Activated naive CD8-positive, alpha-beta T cell treated with anti-CD3 and anti-CD28 coated beads, Interleukin-2, amount 10 ng/mL, durations not matched to agents 7 days and 5 days (primary cell): ENCODE measurements around the gene CENPP. TPM values are rescaled to one million over a fixed set of nuclear protein-coding genes. Genes with fewer than 3 reads are reported as not detected.

Experiments used
- ATAC-seq: fragments of 150-1000 bp; cut with Tn5 transposase; one replicate; pipeline ENCODE4 v1.10.0; 2021; ENCODE audit warnings: low read depth, moderate library complexity
- POLR2A ChIA-PET: fragments of 350-600 bp; sonication (Branson Sonifier 250); formaldehyde crosslinking; loops from one replicate; lab custom pipeline; 2021; ENCODE audit warnings: antibody characterized with exemption; lab: Charles Lee
- DNase-seq: peaks from one replicate; pipeline ENCODE4 v3.0.0; 2021
- H3K27ac Mint-ChIP-seq: one replicate; pipeline ENCODE4 v1.8.0; 2022; ENCODE audit warnings: mild to moderate bottlenecking, mixed read lengths
- H3K27me3 Mint-ChIP-seq: one replicate; pipeline ENCODE4 v1.8.0; 2022; ENCODE audit warnings: mild to moderate bottlenecking, moderate library complexity, mixed read lengths
- H3K36me3 Mint-ChIP-seq: one replicate; pipeline ENCODE4 v1.8.0; 2021; ENCODE audit warnings: mild to moderate bottlenecking, mixed read lengths
- H3K4me1 Mint-ChIP-seq: one replicate; pipeline ENCODE4 v1.8.0; 2021; ENCODE audit warnings: mixed read lengths
- H3K4me3 Mint-ChIP-seq: one replicate; pipeline ENCODE4 v1.8.0; 2022; ENCODE audit warnings: mild to moderate bottlenecking, moderate library complexity, mixed read lengths
- H3K9me3 Mint-ChIP-seq: one replicate; pipeline ENCODE4 v1.8.0; 2021; ENCODE audit warnings: mixed read lengths
- total RNA-seq, 2 experiments: library from RNA; stranded (reverse); gene quantifications; one replicate each; pipeline ENCODE4 v1.2.3, GENCODE V29; 2021

The CENPP gene
- total RNA-seq, 2 experiments from 2014 or later: 19.6 to 20.6 TPM

DNA sequence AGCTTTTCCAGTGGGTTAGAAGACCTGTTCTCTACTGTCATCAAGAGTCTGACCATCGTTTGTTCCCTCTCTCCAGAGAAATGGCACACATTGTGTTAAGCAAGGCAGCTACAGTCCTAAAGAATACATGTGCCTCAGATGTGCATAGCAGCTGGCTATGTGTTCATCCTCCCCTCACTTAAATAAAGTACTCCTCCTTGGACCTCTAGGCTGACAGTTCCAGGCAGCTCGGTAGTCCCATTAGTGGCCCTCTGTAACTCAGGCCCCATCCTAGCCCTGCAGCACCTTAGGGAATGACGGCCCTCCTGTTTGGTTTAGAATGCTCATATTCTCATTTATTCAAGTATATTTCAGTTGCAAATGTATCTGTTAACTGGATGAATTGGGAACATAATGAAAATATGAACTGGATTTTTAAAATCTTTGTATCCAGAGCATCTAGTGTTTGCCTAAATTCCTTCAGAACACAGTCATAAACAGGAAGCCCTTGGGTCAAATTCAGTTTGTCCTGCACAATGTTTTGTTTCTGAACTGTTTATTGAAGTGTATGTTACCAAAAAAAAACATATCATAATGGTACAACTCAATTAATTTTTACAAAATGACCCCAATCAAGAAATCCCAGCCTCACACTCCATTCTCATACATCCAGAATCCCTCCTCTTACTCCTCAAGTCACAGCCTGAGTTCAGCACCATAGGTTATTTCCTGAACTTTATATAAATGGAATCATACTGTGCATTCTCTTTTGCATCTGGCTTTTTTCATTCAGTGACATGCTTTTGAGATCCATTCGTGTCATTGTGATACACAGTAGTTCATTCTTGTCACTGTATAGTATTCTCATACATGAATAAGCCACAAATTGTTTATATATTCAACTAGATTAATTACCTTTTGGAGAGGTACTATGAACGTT, 158.1 kb downstream of the CENPP start:
- POLR2A ChIA-PET: no interaction called here
- Mint-ChIP-seq H3K27ac (no peak overlapping the region), H3K36me3 (peaks cover 1% of the 10 kb centered on the region), H3K27me3 (no peaks in the 10 kb centered on the region), H3K4me1 (peaks cover 5% of the 10 kb centered on the region), H3K4me3 (no peak overlapping the region), H3K9me3 (no peaks in the 10 kb centered on the region)
- DNase-seq: no peak
- ATAC-seq: no peak

DNA sequence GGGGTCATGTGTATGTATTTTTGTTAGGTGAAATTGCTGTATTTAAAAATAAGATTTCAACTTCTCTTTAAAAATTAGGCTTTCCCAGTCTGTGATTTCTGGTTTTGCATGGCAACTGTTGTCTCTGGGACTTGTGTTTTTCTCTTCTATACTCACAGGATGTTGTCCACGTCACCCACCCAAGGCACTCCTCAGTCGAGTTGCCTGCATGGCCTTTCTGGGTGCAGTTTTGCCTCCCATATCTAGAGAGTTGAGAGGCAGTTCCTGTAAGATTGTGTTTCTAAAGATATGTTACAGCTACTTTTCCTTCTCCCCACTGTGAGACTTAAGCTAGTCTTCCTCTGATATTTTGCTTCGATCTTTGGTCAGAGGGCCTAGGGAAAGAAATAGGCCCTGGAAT, 158.8 kb downstream of the CENPP start:
- H3K4me1 Mint-ChIP-seq: peaks cover 11% of the 10 kb centered on the region
- H3K9me3 Mint-ChIP-seq: no peaks in the 10 kb centered on the region
- H3K36me3 Mint-ChIP-seq: peaks cover 1% of the 10 kb centered on the region
- H3K27ac Mint-ChIP-seq: no peak overlapping the region
- POLR2A ChIA-PET: no interaction called here
- DNase-seq (no peak), ATAC-seq (no peak)
- H3K4me3 Mint-ChIP-seq: no peak overlapping the region
- H3K27me3 Mint-ChIP-seq: no peaks in the 10 kb centered on the region

DNA sequence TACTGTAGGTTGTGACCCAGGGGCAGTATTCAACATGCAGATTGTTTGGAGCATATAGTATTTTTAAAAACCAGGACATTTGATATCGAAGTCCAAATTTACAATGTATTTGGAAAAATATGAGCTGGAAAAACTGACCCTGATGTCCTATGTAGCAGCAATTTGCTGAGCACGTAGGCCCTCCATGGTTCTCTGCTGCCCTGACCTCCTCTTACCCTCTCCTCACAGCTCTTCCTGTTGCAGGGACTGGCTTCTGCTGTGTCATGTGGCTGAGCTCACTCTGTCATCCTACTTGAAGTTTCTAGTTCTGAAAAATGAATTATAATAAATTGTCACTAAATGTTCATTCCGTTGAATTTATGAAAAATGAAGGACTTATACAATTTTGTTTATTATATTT, 160.6 kb downstream of the CENPP start:
- Mint-ChIP-seq H3K27ac (no peak overlapping the region), H3K36me3 (peaks cover 1% of the 10 kb centered on the region), H3K4me3 (no peak overlapping the region), H3K27me3 (no peaks in the 10 kb centered on the region), H3K9me3 (no peaks in the 10 kb centered on the region), H3K4me1 (peaks cover 8% of the 10 kb centered on the region)
- POLR2A ChIA-PET: no interaction called here
- DNase-seq (no peak), ATAC-seq (no peak)

DNA sequence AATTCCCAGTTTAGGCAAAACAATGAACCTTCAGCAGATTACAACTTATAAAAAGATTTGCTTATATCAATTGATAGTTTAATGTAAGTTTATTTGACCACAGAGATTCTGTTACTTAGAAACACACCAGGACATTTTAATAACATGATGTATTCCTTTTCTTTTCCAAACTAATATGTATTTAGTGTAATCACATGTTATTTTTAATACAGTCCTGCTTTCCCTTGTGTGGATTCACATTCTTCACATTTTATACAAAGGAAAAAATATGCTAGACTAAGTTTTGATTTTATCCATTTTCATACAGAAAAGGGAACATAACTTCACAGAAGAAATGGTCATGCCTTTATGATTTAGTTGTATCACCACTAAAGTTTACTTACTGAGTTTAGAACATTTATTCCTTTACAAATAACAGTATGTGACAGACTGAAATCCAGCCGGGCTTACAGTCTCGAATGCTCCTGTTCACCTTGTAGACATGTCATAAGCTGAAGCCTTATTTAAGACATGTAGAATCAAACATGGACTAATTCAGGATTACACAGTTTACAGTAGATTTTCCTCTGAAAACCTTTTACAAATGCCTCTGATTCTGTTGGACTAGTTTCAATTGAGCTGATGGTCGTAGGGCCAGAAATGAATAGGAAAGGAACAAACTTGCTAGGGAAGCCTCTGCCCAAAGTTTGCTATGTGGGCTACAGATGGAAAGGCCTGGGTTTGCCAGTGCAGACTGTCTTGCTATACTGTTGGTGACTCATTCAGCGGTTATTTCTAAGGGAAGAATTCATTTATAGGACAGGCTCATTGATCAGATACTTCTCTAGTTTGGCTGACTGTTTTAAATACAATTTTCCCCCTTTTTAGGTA, 163.2 kb downstream of the CENPP start:
- ATAC-seq: no peak
- H3K4me3 Mint-ChIP-seq: no peak overlapping the region
- POLR2A ChIA-PET: no interaction called here

DNA sequence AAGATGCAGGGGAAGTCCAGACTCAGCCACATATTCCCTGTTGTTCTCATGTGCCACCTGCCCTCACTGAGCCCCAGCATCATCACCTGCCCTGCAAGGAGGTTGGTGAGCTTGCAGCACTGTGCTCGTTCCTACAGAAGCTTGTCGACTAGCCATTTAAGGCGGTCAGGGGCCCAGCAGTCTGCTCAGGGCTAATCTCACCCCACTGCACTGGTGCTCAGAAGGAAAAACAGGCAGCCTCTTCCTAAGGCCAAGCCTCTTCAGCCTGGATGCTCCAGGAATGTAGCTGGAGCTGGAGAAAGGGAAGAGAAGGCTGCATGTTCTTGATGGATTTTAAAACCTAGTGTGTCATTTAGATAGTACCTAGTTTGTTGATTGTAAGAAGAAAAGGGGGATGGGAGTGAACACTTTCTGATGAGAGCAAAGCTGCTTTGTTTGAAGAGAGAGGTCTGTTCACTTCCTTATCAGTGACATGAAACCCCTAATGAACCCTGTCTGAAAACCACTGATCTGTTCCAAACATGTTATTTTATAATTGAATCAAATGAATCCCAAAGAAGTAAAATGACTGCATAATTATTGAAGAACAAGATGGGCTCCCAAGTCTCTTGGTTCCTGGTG, 167.1 kb downstream of the CENPP start:
- Mint-ChIP-seq H3K27me3 (no peaks in the 10 kb centered on the region), H3K4me1 (peaks cover 8% of the 10 kb centered on the region), H3K4me3 (no peak overlapping the region), H3K27ac (no peak overlapping the region), H3K36me3 (no peaks in the 10 kb centered on the region), H3K9me3 (no peaks in the 10 kb centered on the region)
- POLR2A ChIA-PET: no interaction called here
- ATAC-seq (no peak), DNase-seq (no peak)

More for the DNA sequence above, 163.2 kb downstream of the CENPP start:
- Mint-ChIP-seq H3K4me1 (peaks cover 8% of the 10 kb centered on the region), H3K27ac (no peak overlapping the region), H3K36me3 (peaks cover 1% of the 10 kb centered on the region), H3K27me3 (no peaks in the 10 kb centered on the region), H3K9me3 (no peaks in the 10 kb centered on the region)
- DNase-seq: no peak

DNA sequence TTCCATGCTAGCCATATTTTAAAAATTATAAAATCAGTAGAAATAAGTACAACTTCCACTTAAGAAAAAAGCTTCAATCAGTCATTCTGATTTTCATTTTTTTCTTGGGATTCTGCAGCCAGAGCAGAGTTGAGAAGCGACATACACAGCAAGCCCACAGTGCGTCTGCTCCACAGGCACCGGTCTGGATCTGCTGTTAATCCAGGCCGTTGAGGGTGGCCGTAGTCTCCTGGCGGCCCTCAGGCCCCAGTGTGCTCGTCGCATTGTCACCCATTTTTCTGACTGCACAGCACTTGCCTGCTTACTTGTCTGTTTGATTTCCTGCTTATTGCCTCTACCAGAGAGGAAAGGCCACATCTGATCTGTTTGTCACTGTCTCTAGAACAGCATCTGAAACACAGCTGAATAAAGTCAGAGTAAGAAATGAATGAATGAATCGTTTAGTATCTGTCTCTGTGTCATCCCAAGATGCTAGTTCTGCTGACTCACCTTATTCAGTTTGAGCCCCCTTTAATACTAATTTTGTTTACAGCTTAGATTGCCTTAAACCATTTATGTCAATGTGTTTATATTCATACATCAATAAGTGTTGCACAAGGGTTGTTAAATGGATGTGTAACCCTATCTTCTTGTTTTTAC, 168.1 kb downstream of the CENPP start:
- no peak overlapping the region for H3K27ac Mint-ChIP-seq
- H3K27me3 Mint-ChIP-seq: no peaks in the 10 kb centered on the region
- H3K36me3 Mint-ChIP-seq: no peaks in the 10 kb centered on the region
- H3K9me3 Mint-ChIP-seq: no peaks in the 10 kb centered on the region
- DNase-seq (no peak), ATAC-seq (no peak)
- POLR2A ChIA-PET: no interaction called here
- peaks cover 8% of the 10 kb centered on the region for H3K4me1 Mint-ChIP-seq
- H3K4me3 Mint-ChIP-seq: no peak overlapping the region

DNA sequence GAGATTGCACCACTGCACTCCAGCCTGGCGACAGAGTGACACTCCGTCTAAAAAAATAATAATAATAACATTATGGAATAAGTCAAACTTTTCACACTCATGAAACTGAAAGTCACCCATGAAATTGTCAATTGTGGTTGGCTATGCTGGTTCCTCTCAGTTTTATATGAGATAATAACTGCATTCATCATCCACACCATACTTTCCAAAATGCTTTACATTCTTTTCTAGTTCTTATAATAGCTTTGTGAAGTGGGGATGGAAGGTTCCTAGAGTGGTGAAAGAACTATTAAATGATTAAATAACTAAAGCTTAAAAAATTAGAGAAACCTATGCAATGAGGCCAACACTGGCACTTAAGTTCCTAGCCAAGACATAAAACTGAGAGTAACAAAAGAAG, 169.1 kb downstream of the CENPP start:
- ATAC-seq (no peak), DNase-seq (no peak)
- POLR2A ChIA-PET: no interaction called here
- H3K27me3 Mint-ChIP-seq: no peaks in the 10 kb centered on the region
- no peak overlapping the region for H3K4me3 Mint-ChIP-seq
- H3K9me3 Mint-ChIP-seq: no peaks in the 10 kb centered on the region
- H3K4me1 Mint-ChIP-seq: peaks cover 3% of the 10 kb centered on the region
- H3K36me3 Mint-ChIP-seq: no peaks in the 10 kb centered on the region
- no peak overlapping the region for H3K27ac Mint-ChIP-seq

DNA sequence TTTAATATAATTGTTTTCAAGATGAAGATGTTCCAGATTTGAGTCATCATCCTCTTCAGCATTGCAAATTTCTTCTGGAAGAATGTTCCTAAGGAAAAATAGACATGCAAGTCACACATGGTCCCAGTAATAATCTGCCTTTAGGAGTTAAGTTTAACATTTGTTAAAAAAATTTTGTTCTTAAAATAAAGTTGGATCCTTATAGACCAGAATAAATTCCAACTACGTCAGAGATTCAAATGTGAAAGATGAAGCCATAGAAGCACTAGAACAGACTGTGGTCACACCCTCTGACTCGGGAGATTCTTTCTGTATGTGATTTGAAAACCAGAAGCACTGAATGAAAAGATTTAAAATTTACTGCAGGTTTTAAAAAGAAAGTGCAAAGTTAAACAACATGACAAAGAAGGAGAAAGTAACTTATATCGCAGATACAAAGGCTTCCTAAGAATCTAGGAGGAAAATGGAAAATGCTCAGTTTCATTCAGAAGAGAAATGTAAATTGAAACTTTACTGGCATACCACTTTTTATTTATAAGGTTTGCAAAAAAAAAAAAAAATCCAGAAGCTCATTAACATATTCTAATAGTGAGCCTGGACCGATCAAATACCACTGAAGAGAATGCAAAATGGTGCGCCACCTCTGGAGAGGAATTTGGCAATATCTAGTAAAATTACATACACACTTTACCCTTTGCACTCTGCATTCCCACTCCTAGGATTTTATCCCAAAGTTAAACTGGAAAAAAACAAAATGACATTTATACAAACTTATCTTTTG, 170.8 kb downstream of the CENPP start:
- no peaks in the 10 kb centered on the region for H3K4me1 Mint-ChIP-seq
- POLR2A ChIA-PET: no interaction called here

DNA sequence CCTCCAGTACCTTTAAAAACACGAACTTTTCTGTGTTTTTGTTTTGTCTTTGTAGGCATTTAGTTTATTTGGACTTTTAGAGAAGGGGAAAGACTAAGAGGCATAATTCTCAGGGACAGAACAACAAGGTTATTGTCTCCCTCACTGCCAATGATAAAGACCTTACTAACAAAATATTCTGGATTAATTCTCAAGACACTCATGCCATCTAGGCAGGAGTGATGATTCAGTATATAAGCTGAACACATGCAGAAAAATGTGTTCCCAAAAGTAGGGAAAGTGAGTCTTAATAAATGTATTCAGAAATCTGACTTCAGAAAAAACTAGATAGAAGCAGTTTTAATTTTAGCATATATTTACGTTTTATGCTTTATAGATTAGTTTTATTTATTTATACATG, 173.9 kb downstream of the CENPP start:
- Mint-ChIP-seq H3K4me3 (no peak overlapping the region), H3K27me3 (no peaks in the 10 kb centered on the region), H3K36me3 (no peaks in the 10 kb centered on the region), H3K27ac (no peak overlapping the region), H3K4me1 (no peaks in the 10 kb centered on the region), H3K9me3 (no peaks in the 10 kb centered on the region)
- ATAC-seq: no peak
- POLR2A ChIA-PET: no interaction called here
- DNase-seq: no peak

More for the DNA sequence above, 170.8 kb downstream of the CENPP start:
- Mint-ChIP-seq H3K27me3 (no peaks in the 10 kb centered on the region), H3K9me3 (no peaks in the 10 kb centered on the region), H3K4me3 (no peak overlapping the region), H3K27ac (no peak overlapping the region), H3K36me3 (no peaks in the 10 kb centered on the region)
- DNase-seq: no peak
- no peak for ATAC-seq

DNA sequence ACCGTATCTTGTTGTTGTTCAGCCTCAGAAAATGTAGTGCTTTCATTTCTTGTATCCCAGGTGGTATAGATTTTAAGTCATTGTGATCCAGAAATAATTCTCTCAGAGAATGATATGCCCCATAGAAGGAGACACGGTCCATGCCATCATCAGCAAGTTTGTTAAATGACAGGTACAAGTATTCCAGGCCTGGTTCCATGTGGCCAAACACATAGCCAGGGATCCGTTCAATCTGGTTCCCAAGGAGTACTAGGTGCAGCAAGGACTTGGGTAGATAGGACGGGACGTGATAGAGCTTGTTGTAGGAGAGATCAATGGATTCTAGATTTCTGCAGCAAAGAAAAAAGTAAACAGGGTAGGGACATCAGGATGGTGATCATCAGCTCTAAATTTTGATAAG, 175.0 kb downstream of the CENPP start:
- Mint-ChIP-seq H3K27ac (no peak overlapping the region), H3K27me3 (no peaks in the 10 kb centered on the region), H3K4me1 (no peaks in the 10 kb centered on the region), H3K9me3 (no peaks in the 10 kb centered on the region), H3K36me3 (no peaks in the 10 kb centered on the region), H3K4me3 (no peak overlapping the region)
- POLR2A ChIA-PET: no interaction called here
- ATAC-seq (no peak), DNase-seq (no peak)

DNA sequence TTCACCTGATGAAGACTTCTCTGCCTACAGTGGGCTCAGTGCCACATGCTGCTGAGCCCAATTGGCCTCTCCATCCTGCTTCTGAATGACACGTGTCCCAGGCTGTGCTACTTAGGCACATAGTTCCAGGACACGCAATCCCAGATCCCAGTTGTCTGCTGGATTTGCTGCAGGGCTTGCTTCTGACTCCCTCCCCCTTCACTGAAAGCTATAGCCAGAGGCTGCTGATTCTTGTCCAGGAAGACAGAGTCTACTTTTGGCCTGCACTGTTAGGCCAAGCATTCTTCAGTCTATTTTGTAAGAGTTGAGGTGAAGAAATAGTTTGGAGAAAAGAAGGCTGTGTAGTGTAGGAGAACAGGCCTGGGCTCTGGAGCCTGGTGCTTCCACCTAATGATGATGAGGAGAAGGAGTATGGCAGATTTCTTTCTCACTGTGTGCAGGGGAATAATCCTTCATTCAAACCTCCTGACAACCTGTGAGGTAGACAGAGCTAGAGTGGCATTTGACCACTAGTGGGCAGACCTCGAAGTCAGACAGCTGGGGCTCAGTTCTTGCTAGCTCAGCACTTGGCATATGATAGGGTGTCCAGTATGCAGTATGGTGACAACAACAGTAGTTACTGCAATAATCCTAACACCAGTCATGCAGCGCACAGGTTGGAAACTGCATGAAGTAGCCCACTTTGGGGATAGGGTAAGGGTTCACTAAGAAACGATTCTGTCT, 176.1 kb downstream of the CENPP start:
- Mint-ChIP-seq H3K4me3 (no peak overlapping the region), H3K36me3 (no peaks in the 10 kb centered on the region), H3K4me1 (no peaks in the 10 kb centered on the region), H3K27me3 (no peaks in the 10 kb centered on the region), H3K9me3 (no peaks in the 10 kb centered on the region), H3K27ac (no peak overlapping the region)
- ATAC-seq: no peak
- POLR2A ChIA-PET: interaction anchor here (0.6 to 0.7 kb wide), 2 partner anchors 14 to 27 kb away, joined by 3 to 8 read pairs; no protein-coding TSS in a partner anchor
- DNase-seq: no peak

DNA sequence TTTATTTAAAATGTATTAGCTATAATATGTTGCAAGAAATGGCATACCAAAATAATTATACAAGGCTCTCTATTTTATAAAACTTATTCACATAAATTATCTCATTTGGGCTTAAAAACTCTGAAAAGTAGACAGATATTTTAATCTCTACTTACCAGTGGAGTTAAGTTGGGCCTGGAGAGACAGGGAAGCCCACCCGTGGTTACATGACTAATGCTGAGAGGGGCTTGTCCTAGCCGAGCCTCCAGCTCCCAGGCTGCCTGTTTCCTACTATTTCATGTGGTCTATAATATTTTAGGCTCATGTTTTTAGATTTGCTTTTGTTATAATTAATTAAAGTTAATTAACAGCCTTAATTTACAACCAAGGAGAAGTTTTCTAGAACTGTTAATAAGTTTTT, 177.4 kb downstream of the CENPP start:
- Mint-ChIP-seq H3K4me3 (no peak overlapping the region), H3K27ac (no peak overlapping the region), H3K4me1 (peaks cover 7% of the 10 kb centered on the region), H3K9me3 (no peaks in the 10 kb centered on the region), H3K36me3 (no peaks in the 10 kb centered on the region), H3K27me3 (no peaks in the 10 kb centered on the region)
- ATAC-seq: no peak
- POLR2A ChIA-PET: no interaction called here
- DNase-seq: no peak
